Prostate gland (tissue), 2 donors: ENCODE data around the gene PIK3C3. TPM values are rescaled to one million over a fixed set of nuclear protein-coding genes. Genes with fewer than 3 reads are reported as not detected.

Experiments used
- DNase-seq: peaks from one replicate; pipeline ENCODE4 v3.0.0-alpha.2; 2019; ENCODE audit warnings: low spot score
- H3K27ac ChIP-seq, 2 donors: fragments of 200-600 bp; sonication (generic); 2 replicates each; pipeline ENCODE4 v1.5.1; 2017 to 2019
- H3K27me3 ChIP-seq: fragments of 200-600 bp; sonication (generic); replicated peaks from 2 replicates; pipeline ENCODE4 v1.5.1; 2019; ENCODE audit not compliant: insufficient read depth
- H3K36me3 ChIP-seq, 2 donors: fragments of 200-600 bp; sonication (generic); 1 replicate in 1 of 2; 2 replicates in 1 of 2; pipeline versions ENCODE4 v1.5.1 to v1.8.1; 2017 to 2019
- H3K4me1 ChIP-seq: fragments of 200-600 bp; sonication (generic); replicated peaks from 2 replicates; pipeline ENCODE4 v1.5.1; 2019
- H3K4me3 ChIP-seq, 2 donors: fragments of 200-600 bp; sonication (generic); 2 replicates each; pipeline ENCODE4 v1.5.1; 2017 to 2019
- H3K9me3 ChIP-seq: fragments of 200-600 bp; sonication (generic); 2 replicates; pipeline ENCODE4 v1.5.1; 2017
- CTCF ChIP-seq, 4 experiments: fragments of 200-600 bp in 2 of 4; fragments of 450-650 bp in 2 of 4; sonication (generic) in 2 of 4; IDR thresholded peaks; 1 replicate in 3 of 4; 2 replicates in 1 of 4; pipeline ENCODE4 v1.5.1; 2016 to 2019; ENCODE audit warnings: antibody characterized with exemption in 4 of 4, mild to moderate bottlenecking in 2 of 4, moderate library complexity in 2 of 4
- POLR2A ChIP-seq: fragments of 450-650 bp; IDR thresholded peaks from one replicate; pipeline ENCODE4 v1.6.1; 2016; ENCODE audit warnings: antibody characterized with exemption, mild to moderate bottlenecking
- POLR2AphosphoS5 ChIP-seq: sonication (generic); formaldehyde crosslinking; IDR thresholded peaks from one replicate; pipeline ENCODE4 v1.6.1; 2017; ENCODE audit warnings: antibody characterized with exemption
- WGBS: methylation state at CpG from one replicate; pipeline ENCODE4 v1.1.5; 2018; 5-methylcytosine and 5-hydroxymethylcytosine counted together
- intact Hi-C: fragments of 100-400 bp; cut with DNase I; formaldehyde crosslinking; loops from one replicate; pipeline ENCODE4 v1.14.2; 2022
- total RNA-seq, 2 donors: library from RNA; depleted of rRNA; stranded (reverse); fragments of >200 nt; gene quantifications; one replicate each; pipeline ENCODE4 v1.1.0, GENCODE V29; 2016

PIK3C3 gene
- total RNA-seq, 2 donors from 2014 or later = 42.8 to 48.1 TPM

GRCh38 chr18:41969881-41970280 is 14.8 kb downstream of the PIK3C3 start:
- WGBS = 97% methylated on average over 1 of the region's 1 CpG
- Histone ChIP-seq H3K9me3 (no peaks in the 10 kb centered on the region), H3K4me1 (no peaks in the 10 kb centered on the region), H3K4me3 (no peak overlapping the region), H3K27me3 (no peaks in the 10 kb centered on the region), H3K27ac (no peak overlapping the region), H3K36me3 (no peaks in the 10 kb centered on the region)
- intact Hi-C loops = no loop called here
- no peak for DNase-seq
- TF ChIP-seq CTCF (IDR thresholded peaks at IDR 0.05) = no peak
- TF ChIP-seq POLR2A = no peak
- TF ChIP-seq POLR2AphosphoS5 = no peak

- TF ChIP-seq POLR2A (no peak), CTCF (IDR thresholded peaks at IDR 0.05) (no peak), POLR2AphosphoS5 (no peak)
- H3K4me3 ChIP-seq = no peak overlapping the region
- H3K4me1 ChIP-seq = no peaks in the 10 kb centered on the region
- no peaks in the 10 kb centered on the region for H3K27me3 ChIP-seq
- no peak for DNase-seq
- H3K9me3 ChIP-seq = no peaks in the 10 kb centered on the region
- intact Hi-C loops = no loop called here
- WGBS = 39% methylated on average over 3 of the region's 3 CpGs
- no peaks in the 10 kb centered on the region for H3K36me3 ChIP-seq
- no peak overlapping the region for H3K27ac ChIP-seq
Measured at GRCh38 chr18:41972067-41972925, 17.3 kb downstream of the PIK3C3 start.

- intact Hi-C loops = no loop called here
- H3K27me3 ChIP-seq = no peaks in the 10 kb centered on the region
- H3K36me3 ChIP-seq = peaks cover 0 to 4% of the 10 kb centered on the region in 2 donors
- no peaks in the 10 kb centered on the region for H3K9me3 ChIP-seq
- H3K27ac ChIP-seq = no peak overlapping the region
- no peak for TF ChIP-seq POLR2AphosphoS5
- 73% methylated on average over 2 of the region's 2 CpGs for WGBS
- DNase-seq = no peak
- H3K4me1 ChIP-seq = no peaks in the 10 kb centered on the region
- no peak overlapping the region for H3K4me3 ChIP-seq
Measured at GRCh38 chr18:41973983-41974382, 18.9 kb downstream of the PIK3C3 start.

GRCh38 chr18:41974796-41975201 is 19.8 kb downstream of the PIK3C3 start:
- Histone ChIP-seq H3K4me1 (no peaks in the 10 kb centered on the region), H3K27ac (no peak overlapping the region), H3K36me3 (peaks cover 0 to 4% of the 10 kb centered on the region in 2 donors), H3K27me3 (no peaks in the 10 kb centered on the region), H3K4me3 (no peak overlapping the region), H3K9me3 (no peaks in the 10 kb centered on the region)
- no peak for DNase-seq
- 100% methylated on average over 1 of the region's 1 CpG for WGBS
- intact Hi-C loops = no loop called here
- no peak for TF ChIP-seq CTCF (IDR thresholded peaks at IDR 0.05)

GRCh38 chr18:41975284-41975683 is 20.2 kb downstream of the PIK3C3 start:
- no peaks in the 10 kb centered on the region for H3K9me3 ChIP-seq
- no peaks in the 10 kb centered on the region for H3K4me1 ChIP-seq
- H3K27me3 ChIP-seq = no peaks in the 10 kb centered on the region
- no peak for DNase-seq
- TF ChIP-seq POLR2AphosphoS5 (no peak), CTCF (IDR thresholded peaks at IDR 0.05) (no peak), POLR2A (no peak)
- H3K27ac ChIP-seq = no peak overlapping the region
- H3K36me3 ChIP-seq = peaks cover 0 to 4% of the 10 kb centered on the region in 2 donors
- intact Hi-C loops = no loop called here
- WGBS = 92% methylated on average over 5 of the region's 5 CpGs
- no peak overlapping the region for H3K4me3 ChIP-seq
